ENCODE data around the gene TRMT112.

GRCh38 chr11:64340671-64341335 lies 23.4 kb upstream of the TRMT112 start:
- TF ChIP-seq, protein P1, sequence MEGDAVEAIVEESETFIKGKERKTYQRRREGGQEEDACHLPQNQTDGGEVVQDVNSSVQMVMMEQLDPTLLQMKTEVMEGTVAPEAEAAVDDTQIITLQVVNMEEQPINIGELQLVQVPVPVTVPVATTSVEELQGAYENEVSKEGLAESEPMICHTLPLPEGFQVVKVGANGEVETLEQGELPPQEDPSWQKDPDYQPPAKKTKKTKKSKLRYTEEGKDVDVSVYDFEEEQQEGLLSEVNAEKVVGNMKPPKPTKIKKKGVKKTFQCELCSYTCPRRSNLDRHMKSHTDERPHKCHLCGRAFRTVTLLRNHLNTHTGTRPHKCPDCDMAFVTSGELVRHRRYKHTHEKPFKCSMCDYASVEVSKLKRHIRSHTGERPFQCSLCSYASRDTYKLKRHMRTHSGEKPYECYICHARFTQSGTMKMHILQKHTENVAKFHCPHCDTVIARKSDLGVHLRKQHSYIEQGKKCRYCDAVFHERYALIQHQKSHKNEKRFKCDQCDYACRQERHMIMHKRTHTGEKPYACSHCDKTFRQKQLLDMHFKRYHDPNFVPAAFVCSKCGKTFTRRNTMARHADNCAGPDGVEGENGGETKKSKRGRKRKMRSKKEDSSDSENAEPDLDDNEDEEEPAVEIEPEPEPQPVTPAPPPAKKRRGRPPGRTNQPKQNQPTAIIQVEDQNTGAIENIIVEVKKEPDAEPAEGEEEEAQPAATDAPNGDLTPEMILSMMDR (IDR thresholded peaks at IDR 0.05): peak; percentile 44
- no peak for TF ChIP-seq EZH2 (IDR thresholded peaks at IDR 0.05)
